Stimulated activated CD4-positive, alpha-beta T cell treated with anti-CD3 and anti-CD28 coated beads, Interleukin-15, amount 100 ng/mL, for 48 hours (primary cell): ENCODE results near the gene MCOLN1.

Experiments
- DNase-seq, 2 donors: peaks; one replicate each; pipeline ENCODE4 v3.0.0-alpha.2; 2020; ENCODE audit warnings: low read depth in 2 of 2

MCOLN1 gene

GRCh38 chr19:7542556-7543348 lies 20.3 kb downstream of the MCOLN1 start:
- DNase-seq = no peak

DNA sequence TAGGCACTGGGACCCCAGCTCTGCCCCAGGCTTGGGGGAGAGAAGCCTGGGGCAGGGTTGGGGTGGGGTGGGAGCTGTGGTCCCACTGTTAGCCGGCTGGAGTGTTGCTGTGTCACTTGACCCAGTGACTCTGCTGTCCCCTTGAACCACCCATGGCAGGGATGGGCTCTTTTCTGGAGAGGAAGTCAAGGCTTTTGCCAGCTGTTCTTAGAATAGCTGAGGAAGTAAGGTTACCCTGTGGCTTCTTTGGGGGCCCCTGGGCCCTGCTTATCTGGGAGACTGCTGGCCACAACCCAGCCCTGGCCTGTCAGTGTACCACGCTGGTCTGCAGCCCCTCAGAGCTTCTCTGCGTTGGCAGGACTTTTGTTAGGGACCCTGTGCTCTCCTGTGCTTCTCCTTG lies 22.2 kb downstream of the MCOLN1 start:
- no peak for DNase-seq

- no peak for DNase-seq
These were observed 22.9 kb downstream of the MCOLN1 start for GRCh38 chr19:7545300-7545699.

DNA sequence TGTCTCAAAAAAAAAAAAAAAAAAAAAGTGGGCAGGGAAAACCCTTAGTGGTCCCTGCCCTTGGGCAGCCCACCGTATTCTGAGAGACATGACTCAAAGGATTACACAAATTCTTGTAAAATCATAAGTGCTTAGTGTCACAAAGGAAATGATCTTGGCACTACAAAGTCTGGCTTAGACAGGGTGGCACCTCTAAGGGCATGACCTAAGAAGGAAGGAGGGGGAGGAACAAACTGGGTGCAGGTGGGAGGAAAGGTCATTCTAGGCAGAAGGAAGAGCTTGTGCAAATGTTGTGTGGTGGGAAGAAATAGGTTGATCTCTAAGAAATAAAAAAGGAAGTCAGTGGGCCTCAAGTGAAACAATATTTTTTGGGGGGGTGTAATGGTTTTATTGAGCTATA lies 23.5 kb downstream of the MCOLN1 start:
- DNase-seq = no peak

DNA sequence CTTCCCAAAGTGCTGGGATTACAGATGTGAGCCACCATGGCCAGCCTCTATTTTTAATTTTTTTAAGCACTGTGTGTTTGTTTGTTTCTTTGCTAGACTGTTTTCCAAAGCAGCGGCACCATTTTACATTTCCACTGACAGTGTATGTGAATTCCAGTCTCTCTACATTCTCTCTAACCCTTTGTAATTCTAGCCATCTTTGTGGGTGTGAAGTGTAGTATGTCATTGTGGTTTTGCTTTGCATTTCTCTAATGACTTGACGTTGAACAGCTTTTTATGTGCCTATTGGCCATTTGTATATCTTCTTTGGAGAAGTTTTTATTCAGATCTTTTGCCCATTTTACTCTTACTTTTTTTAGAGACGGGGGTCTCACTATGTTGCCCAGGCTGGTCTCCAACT lies 24.7 kb downstream of the MCOLN1 start:
- DNase-seq = no peak

- DNase-seq = no peak
These were observed 27.2 kb downstream of the MCOLN1 start for GRCh38 chr19:7549429-7550148.

DNA sequence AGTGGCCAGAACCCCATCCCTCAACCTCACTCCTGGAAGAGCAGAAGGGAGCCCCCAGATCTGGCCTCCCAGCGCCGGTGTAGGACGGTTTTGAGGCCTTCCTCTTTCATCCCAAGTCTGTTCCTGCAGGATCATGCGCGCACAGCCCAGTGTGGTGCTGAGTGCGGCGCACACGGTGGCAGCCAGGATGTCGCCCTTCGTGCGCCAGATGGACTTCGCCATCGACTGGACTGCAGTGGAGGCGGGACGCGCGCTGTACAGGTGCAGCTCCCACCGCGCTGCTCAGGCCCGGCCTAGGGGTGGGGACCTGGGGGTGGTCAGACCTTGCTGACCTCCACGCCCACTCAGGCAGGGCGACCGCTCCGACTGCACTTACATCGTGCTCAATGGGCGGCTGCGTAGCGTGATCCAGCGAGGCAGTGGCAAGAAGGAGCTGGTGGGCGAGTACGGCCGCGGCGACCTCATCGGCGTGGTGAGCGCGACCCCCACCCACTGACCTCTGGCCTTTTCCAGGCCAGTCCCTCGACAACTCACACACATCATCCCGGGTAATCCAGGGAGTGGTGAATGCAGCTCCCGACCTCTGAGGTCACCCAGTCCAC lies 27.8 kb downstream of the MCOLN1 start:
- no peak for DNase-seq

- DNase-seq = peak; percentile 26 to 27
These were observed 28.8 kb downstream of the MCOLN1 start for GRCh38 chr19:7550987-7551761.

DNA sequence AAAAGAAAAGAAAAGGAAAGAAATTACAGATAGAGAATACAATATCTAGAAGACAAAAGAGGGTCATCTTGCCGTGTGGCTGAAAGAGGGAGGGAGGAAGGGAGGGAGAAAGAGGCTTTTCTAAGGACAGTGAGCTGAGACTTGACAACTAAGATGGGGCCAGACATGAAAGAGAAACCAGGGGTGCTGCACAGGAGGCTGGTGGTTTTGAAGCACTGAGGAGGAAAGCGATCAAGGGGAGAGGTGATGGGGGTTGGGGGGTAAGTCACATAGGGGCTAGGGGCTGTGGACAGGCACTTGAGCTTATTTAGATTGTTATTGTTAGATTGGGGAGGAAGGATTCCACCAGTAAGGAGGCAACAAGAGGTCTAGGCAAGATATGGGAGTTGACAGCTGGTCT lies 30.4 kb downstream of the MCOLN1 start:
- DNase-seq = no peak

DNA sequence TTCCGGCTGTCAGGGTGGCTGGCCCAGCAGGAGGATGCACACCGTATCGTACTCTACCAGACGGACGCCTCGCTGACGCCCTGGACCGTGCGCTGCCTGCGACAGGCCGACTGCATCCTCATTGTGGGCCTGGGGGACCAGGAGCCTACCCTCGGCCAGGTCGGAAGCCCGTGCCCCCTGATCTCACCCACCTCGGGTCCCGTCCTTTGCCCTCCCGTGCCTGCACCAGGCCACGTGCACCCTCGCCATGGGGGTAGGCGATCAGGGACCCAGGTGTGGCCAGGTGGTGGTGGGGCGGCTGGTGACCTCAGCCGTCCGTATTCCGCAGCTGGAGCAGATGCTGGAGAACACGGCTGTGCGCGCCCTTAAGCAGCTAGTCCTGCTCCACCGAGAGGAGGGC lies 32.1 kb downstream of the MCOLN1 start:
- no peak for DNase-seq

GRCh38 chr19:7554990-7555864 lies 32.8 kb downstream of the MCOLN1 start:
- peak; percentile 25 to 27 for DNase-seq

DNA sequence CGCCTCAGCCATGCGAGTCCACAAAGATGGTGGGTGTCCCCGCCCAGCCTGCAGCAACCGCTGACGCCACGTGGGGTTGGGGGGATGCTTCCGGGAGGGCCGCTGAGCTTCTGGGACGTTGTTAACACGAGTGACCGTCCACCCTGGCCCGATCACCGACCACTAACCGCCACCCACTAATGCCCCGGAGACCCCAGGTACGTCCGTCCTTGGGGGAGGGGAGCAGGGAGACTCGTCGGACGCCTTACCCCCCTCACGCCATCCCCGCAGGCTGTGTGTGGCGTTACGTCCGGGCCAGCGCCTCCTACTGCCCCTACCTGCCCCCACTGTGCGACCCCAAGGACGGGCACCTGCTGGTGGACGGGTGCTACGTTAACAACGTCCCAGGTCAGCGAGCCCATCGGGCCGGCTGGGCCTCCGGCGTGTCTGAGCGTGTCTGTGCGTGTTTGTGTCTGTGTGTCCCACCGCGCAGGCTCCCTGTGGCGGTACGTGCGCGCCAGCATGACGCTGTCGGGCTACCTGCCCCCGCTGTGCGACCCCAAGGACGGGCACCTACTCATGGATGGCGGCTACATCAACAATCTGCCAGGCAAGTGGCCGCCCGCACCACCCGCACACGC lies 34.4 kb downstream of the MCOLN1 start:
- no peak for DNase-seq

- no peak for DNase-seq
These were observed 36.2 kb downstream of the MCOLN1 start for GRCh38 chr19:7558667-7559066.

GRCh38 chr19:7559102-7559501 lies 36.7 kb downstream of the MCOLN1 start:
- no peak for DNase-seq

DNA sequence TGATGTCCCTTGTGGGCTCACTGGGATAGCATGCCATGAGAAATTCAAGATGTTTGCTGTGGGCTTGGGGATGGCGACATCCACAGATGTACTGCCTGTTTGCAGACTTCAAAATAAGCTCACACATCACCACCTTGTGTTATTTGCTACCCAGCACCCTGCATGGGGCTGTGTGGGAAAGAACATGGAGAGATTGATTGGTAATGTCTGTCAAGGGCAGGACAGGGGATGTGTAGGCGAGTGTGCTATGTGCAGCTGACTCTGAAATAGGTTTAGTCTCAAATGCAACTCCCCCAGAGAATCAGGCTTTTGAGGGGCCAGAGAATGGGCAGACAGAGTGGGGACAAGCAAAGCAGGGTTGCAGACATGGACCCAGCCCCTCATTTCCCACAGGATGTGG lies 37.8 kb downstream of the MCOLN1 start:
- DNase-seq = no peak

- no peak for DNase-seq
These were observed 38.9 kb downstream of the MCOLN1 start for GRCh38 chr19:7561325-7561724.

DNA sequence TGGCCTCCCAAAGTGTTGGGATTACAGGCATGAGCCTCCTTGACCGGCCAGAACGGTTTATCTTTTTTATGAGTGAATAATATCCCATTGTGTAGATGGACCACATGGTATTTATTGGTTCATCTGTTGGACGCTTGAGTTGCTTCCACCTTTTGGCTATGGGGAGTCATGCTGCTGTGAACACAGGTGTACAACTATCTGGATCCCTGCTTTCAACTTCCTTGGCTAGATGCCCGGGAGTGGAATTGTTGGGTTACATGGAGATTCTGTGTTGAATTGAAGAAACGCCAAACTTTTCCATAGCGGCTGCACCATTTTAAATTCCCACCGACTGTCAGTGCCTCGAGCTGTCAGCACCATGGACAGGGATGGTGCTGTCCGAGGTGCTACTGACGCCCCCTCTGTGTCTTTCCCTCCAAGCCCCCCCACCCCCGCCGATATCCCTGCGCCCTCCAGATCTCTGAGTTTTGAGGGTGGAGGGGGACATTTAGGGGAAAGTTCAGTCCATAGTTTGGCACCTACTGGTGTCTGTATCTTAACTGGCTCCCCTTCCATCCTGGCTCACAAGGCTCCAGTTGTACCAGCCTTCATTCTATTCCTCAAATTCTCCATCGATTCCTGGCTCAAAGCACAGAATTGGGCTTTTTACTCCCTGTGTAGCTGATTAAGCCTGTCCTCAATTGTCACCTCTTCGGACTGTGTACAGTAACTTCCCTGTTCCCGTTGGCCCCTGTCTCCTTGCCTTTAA lies 40.4 kb downstream of the MCOLN1 start:
- no peak for DNase-seq

DNA sequence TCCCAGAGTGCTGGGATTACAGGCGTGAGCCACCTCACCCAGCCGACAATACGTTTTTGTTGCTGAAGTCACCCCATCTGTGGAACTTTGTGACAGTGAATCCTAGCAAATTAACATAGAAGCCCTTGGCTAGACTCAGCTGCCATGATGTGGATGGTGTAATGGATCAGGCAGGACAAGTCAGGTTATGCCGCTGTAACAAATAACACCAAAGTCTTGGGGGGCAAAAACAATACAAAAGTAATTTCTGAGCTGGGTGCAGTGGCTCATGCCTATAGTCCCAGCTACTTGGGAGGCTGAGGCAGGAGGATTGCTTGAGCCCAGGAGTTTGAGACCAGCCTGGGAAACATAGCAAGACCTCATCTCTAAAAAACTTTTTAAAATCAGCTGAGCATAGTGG lies 42.4 kb downstream of the MCOLN1 start:
- no peak for DNase-seq

DNA sequence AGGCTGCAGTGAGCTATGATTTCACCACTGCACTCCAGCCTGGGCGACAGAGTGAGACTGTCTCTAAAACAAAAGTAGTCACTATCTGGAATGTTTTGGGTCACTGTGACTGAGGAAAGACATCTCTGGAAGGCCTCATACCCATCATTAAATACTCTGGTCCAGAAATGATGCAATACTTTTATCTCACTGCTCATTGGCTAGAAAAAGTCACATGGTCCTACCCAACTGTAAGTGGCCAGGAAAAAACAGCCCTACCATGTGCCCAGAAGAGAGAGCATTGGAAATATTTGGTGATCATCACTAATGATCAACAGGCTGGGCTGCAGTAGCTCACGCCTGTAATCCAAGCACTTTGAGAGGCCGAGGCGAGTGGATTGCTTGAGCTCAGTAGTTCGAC lies 42.9 kb downstream of the MCOLN1 start:
- DNase-seq = no peak

GRCh38 chr19:7570761-7571160 lies 48.3 kb downstream of the MCOLN1 start:
- no peak for DNase-seq
